B cell (primary cell): ENCODE data around the gene FAM240B. TPM values are rescaled to one million over a fixed set of nuclear protein-coding genes. Genes with fewer than 3 reads are reported as not detected.

Experiments used
- ATAC-seq: fragments of 200-7000 bp; cut with Tn5 transposase; one replicate; pipeline ENCODE4 v1.10.0; 2021; ENCODE audit warnings: low read depth, mild to moderate bottlenecking, moderate number of reproducible peaks, moderate library complexity
- CTCF ChIA-PET: fragments of 350-600 bp; sonication (Branson Sonifier 250); formaldehyde crosslinking; loops from one replicate; lab custom pipeline; 2021; ENCODE audit warnings: antibody characterized with exemption, inconsistent platforms; lab: Charles Lee
- POLR2A ChIA-PET: fragments of 350-600 bp; sonication (Branson Sonifier 250); formaldehyde crosslinking; loops from one replicate; lab custom pipeline; 2021; ENCODE audit warnings: antibody characterized with exemption; lab: Charles Lee
- DNase-seq: peaks from one replicate; pipeline ENCODE4 v3.0.0; 2013
- H2AFZ ChIP-seq: 2 replicates; pipeline ENCODE4 v1.6.1; 2012; ENCODE audit warnings: mild to moderate bottlenecking, low read depth, low read length; ENCODE audit not compliant: insufficient read depth, poor library complexity, severe bottlenecking
- H3K27ac ChIP-seq, 2 donors: 1 replicate in 1 of 2; 2 replicates in 1 of 2; pipeline ENCODE4 v1.5.1; 2012 to 2013; ENCODE audit warnings: low read length in 2 of 2, mild to moderate bottlenecking in 2 of 2, moderate library complexity in 1 of 2
- H3K27me3 ChIP-seq, 4 experiments: fragments of 200-600 bp in 1 of 4; sonication (generic) in 1 of 4; replicated peaks in 1 of 4; 1 replicate in 2 of 4; 2 replicates in 2 of 4; pipeline versions ENCODE4 v1.6.1 to v1.7.0; 2013 to 2016; ENCODE audit warnings: low read length in 3 of 4, mild to moderate bottlenecking in 2 of 4, mixed read lengths in 1 of 4, moderate library complexity in 1 of 4; ENCODE audit not compliant: insufficient read depth in 4 of 4, control insufficient read depth in 3 of 4; ENCODE audit errors: control extremely low read depth in 1 of 4
- H3K36me3 ChIP-seq, 2 experiments: replicated peaks in 1 of 2; 1 replicate in 1 of 2; 2 replicates in 1 of 2; pipeline versions ENCODE4 v1.6.1 to v1.7.1; 2013; ENCODE audit warnings: low read length in 1 of 2; ENCODE audit not compliant: insufficient read depth in 2 of 2, control insufficient read depth in 1 of 2; ENCODE audit errors: control extremely low read depth in 1 of 2, extremely low read depth in 1 of 2
- H3K4me1 ChIP-seq, 2 donors: fragments of 200-600 bp in 1 of 2; sonication (generic) in 1 of 2; 1 replicate in 1 of 2; 2 replicates in 1 of 2; pipeline versions ENCODE4 v1.5.1 to v1.6.1; 2013 to 2017; ENCODE audit warnings: low read length in 2 of 2; ENCODE audit not compliant: control insufficient read depth in 2 of 2, insufficient read depth in 2 of 2
- H3K4me2 ChIP-seq: replicated peaks from 2 replicates; pipeline ENCODE3; 2012; ENCODE audit warnings: mild to moderate bottlenecking, low read depth, low read length; ENCODE audit not compliant: poor library complexity, severe bottlenecking
- H3K4me3 ChIP-seq, 5 experiments: fragments of 200-600 bp in 1 of 5; sonication (generic) in 1 of 5; 1 replicate in 3 of 5; 2 replicates in 2 of 5; pipeline versions ENCODE4 v1.5.1 to v1.7.0; 2011 to 2016; ENCODE audit warnings: low read length in 4 of 5, mild to moderate bottlenecking in 4 of 5, low read depth in 2 of 5, control low read depth in 1 of 5, moderate library complexity in 1 of 5; ENCODE audit not compliant: insufficient read depth in 1 of 5; ENCODE audit errors: control extremely low read depth in 1 of 5, extremely low read depth in 1 of 5
- H3K79me2 ChIP-seq: fragments of 200-600 bp; sonication (generic); one replicate; pipeline ENCODE4 v1.6.0; 2016; ENCODE audit warnings: low read length; ENCODE audit not compliant: control insufficient read depth, insufficient read depth
- H3K9ac ChIP-seq: fragments of 200-600 bp; sonication (generic); 2 replicates; pipeline ENCODE4 v1.6.1; 2017; ENCODE audit warnings: mild to moderate bottlenecking, low read length, moderate library complexity
- H3K9me3 ChIP-seq, 3 donors: one replicate each; pipeline versions ENCODE4 v1.6.1 to v1.7.1; 2013; ENCODE audit warnings: low read length in 2 of 3; ENCODE audit not compliant: control insufficient read depth in 2 of 3, insufficient read depth in 1 of 3; ENCODE audit errors: control extremely low read depth in 1 of 3
- H4K20me1 ChIP-seq: 2 replicates; pipeline ENCODE4 v1.6.0; 2012; ENCODE audit warnings: mild to moderate bottlenecking, low read length; ENCODE audit not compliant: insufficient read depth, control insufficient read depth, poor library complexity, severe bottlenecking
- H3K27ac Mint-ChIP-seq: one replicate; pipeline ENCODE4 v1.8.0; 2021; ENCODE audit warnings: mixed read lengths
- H3K27me3 Mint-ChIP-seq: one replicate; pipeline ENCODE4 v1.8.0; 2021; ENCODE audit warnings: mixed read lengths
- H3K4me1 Mint-ChIP-seq: one replicate; pipeline ENCODE4 v1.8.0; 2021; ENCODE audit warnings: mixed read lengths
- H3K4me3 Mint-ChIP-seq: one replicate; pipeline ENCODE4 v1.8.0; 2021; ENCODE audit warnings: mixed read lengths
- H3K9me3 Mint-ChIP-seq: one replicate; pipeline ENCODE4 v1.8.0; 2022; ENCODE audit warnings: mixed read lengths; ENCODE audit not compliant: insufficient read depth
- CTCF ChIP-seq: fragments of 200-600 bp; IDR thresholded peaks from one replicate; pipeline ENCODE4 v1.8.0; 2022; ENCODE audit warnings: antibody characterized with exemption, mild to moderate bottlenecking
- EZH2 ChIP-seq: IDR thresholded peaks from 2 replicates; pipeline ENCODE4 v1.6.1; 2012; ENCODE audit warnings: borderline replicate concordance, low read depth, mild to moderate bottlenecking, moderate library complexity, low read length; ENCODE audit not compliant: insufficient read depth, poor library complexity, severe bottlenecking
- WGBS: methylation state at CpG from one replicate; pipeline ENCODE4 v1.1.5; 2013; ENCODE audit warnings: missing lambda C conversion rate; ENCODE audit not compliant: insufficient coverage; 5-methylcytosine and 5-hydroxymethylcytosine counted together
- intact Hi-C: fragments of 100-400 bp; cut with micrococcal nuclease; formaldehyde crosslinking; loops from one replicate; pipeline ENCODE4 v1.10.0; 2022
- polyA plus RNA-seq: library from polyadenylated mRNA; depleted of rRNA; stranded (reverse); fragments of >200 nt; gene quantifications from 2 replicates; pipeline ENCODE4 v1.2.3, GENCODE V29; 2012
- total RNA-seq, 2 donors: library from RNA; stranded (reverse); fragments of 120-200 nt in 1 of 2; gene quantifications; 1 replicate in 1 of 2; 2 replicates in 1 of 2; pipeline versions ENCODE4 v1.2.3 to v1.2.4, GENCODE V29; 2013 to 2022

Gene FAM240B
- total and polyA plus RNA-seq, 2 donors (not counting 1 experiment from before 2014, with no cell fraction given): not detected

GRCh38 chr9:38747941-38748340 is 28.0 kb upstream of the FAM240B start:
- H3K27ac ChIP-seq: no peak overlapping the region
- peaks cover 0 to 4% (median 0%) of the 10 kb centered on the region in 4 experiments for H3K27me3 ChIP-seq
- ATAC-seq (no peak), DNase-seq (no peak)
- Mint-ChIP-seq H3K9me3 (no peaks in the 10 kb centered on the region), H3K4me3 (no peak overlapping the region), H3K27ac (no peak overlapping the region), H3K4me1 (no peaks in the 10 kb centered on the region), H3K27me3 (no peaks in the 10 kb centered on the region)
- no peaks in the 10 kb centered on the region for H3K36me3 ChIP-seq
- POLR2A ChIA-PET: no interaction called here
- H3K4me1 ChIP-seq: no peaks in the 10 kb centered on the region
- H3K9ac ChIP-seq: no peak overlapping the region
- H3K4me2 ChIP-seq: no peak overlapping the region
- H3K79me2 ChIP-seq: no peaks in the 10 kb centered on the region
- WGBS: 100% methylated on average over 1 of the region's 1 CpG
- no peak overlapping the region for H3K4me3 ChIP-seq
- intact Hi-C loops: no loop called here
- CTCF ChIA-PET: no interaction called here
- H3K9me3 ChIP-seq: peaks cover 0 to 6% (median 0%) of the 10 kb centered on the region in 3 donors
- TF ChIP-seq CTCF (no peak), EZH2 (no peak)
- no peaks in the 10 kb centered on the region for H4K20me1 ChIP-seq
- H2AFZ ChIP-seq: no peak overlapping the region

DNA sequence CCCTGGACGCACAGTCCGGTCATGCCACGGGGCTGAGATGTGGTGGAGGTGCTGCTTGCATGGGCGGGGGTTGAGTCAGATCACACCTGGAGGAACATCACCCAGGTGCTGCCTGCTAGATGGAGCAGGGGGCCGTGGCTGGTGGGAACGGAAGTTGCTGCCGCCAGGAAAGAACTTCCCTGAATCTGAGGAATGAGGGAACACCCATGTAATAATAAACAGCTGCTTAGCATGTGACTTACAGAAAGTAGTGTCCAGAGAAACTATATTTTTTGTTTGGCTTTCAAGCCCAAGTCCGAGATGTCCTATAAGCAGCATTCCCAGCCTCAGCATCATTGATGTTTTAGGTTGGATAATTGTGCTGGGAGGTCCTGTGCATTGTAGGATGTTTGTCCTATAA is 27.1 kb upstream of the FAM240B start:
- Mint-ChIP-seq H3K9me3 (no peaks in the 10 kb centered on the region), H3K27ac (no peak overlapping the region), H3K27me3 (peaks cover 5% of the 10 kb centered on the region), H3K4me1 (no peaks in the 10 kb centered on the region), H3K4me3 (no peak overlapping the region)
- Histone ChIP-seq H3K36me3 (no peaks in the 10 kb centered on the region), H4K20me1 (no peaks in the 10 kb centered on the region), H3K4me1 (no peaks in the 10 kb centered on the region), H3K9ac (no peak overlapping the region), H3K27ac (no peak overlapping the region), H3K9me3 (peaks cover 0 to under 1% (median 0%) of the 10 kb centered on the region in 3 donors), H3K79me2 (no peaks in the 10 kb centered on the region), H2AFZ (no peak overlapping the region), H3K4me3 (no peak overlapping the region), H3K4me2 (no peak overlapping the region), H3K27me3 (peaks cover 0 to 4% (median 0%) of the 10 kb centered on the region in 4 experiments)
- ChIA-PET POLR2A (no interaction called here), CTCF (no interaction called here)
- no peak for ATAC-seq
- TF ChIP-seq EZH2: no peak
- no peak for TF ChIP-seq CTCF
- intact Hi-C loops: no loop called here
- no peak for DNase-seq
- WGBS: 80% methylated on average over 5 of the region's 8 CpGs
